C1 segment of cervical spinal cord (tissue), 14 donors: ENCODE data around the gene IQCM.
A peak's percentile ranks its signal among the peaks of the same experiment; 100 is the strongest.
"Not testable (repeated sequence)": the region's sequence is repeated elsewhere in the genome, so short reads cannot be mapped to it uniquely, and the experiment has no call there.

Experiments used
- DNase-seq, 14 donors: peaks; one replicate each; lab custom pipeline; 2025; lab: John Stamatoyannopoulos, UW

Gene IQCM

GRCh38 chr4:149468669-149469068, 347.0 kb downstream of the IQCM start:
- DNase-seq = not testable (repeated sequence)

- DNase-seq = no peak
Measured at GRCh38 chr4:149466446-149466845, 349.2 kb downstream of the IQCM start.

GRCh38 chr4:149465955-149466354, 349.7 kb downstream of the IQCM start:
- no peak for DNase-seq

- DNase-seq = no peak
Measured at GRCh38 chr4:149443537-149443936, 372.1 kb downstream of the IQCM start.

- DNase-seq = no peak
Measured at GRCh38 chr4:149441338-149441737, 374.3 kb downstream of the IQCM start.

- no peak for DNase-seq
Measured at GRCh38 chr4:149426461-149426860, 389.2 kb downstream of the IQCM start.

- peak in 2 of 14 donors; percentile 0 to 14 for DNase-seq
Measured at GRCh38 chr4:149409555-149409962, 406.1 kb downstream of the IQCM start.

GRCh38 chr4:149409146-149409545, 406.5 kb downstream of the IQCM start:
- peak in 7 of 14 donors; percentile 1 to 42 (median 8) for DNase-seq

GRCh38 chr4:149404143-149404542, 411.5 kb downstream of the IQCM start:
- no peak for DNase-seq

- no peak for DNase-seq
Measured at GRCh38 chr4:149403081-149403480, 412.6 kb downstream of the IQCM start.

- no peak for DNase-seq
Measured at GRCh38 chr4:149398993-149399392, 416.6 kb downstream of the IQCM start.

- DNase-seq = no peak
Measured at GRCh38 chr4:149370785-149371420, 444.7 kb downstream of the IQCM start.

GRCh38 chr4:149370002-149370401, 445.6 kb downstream of the IQCM start:
- DNase-seq = no peak

- no peak for DNase-seq
Measured at GRCh38 chr4:149353241-149353640, 462.4 kb downstream of the IQCM start.

- DNase-seq = no peak
Measured at GRCh38 chr4:149349541-149349940, 466.1 kb downstream of the IQCM start.

GRCh38 chr4:149347139-149347538, 468.5 kb downstream of the IQCM start:
- no peak for DNase-seq

- DNase-seq = no peak
Measured at GRCh38 chr4:149345424-149345823, 470.2 kb downstream of the IQCM start.

- DNase-seq = no peak
Measured at GRCh38 chr4:149344436-149344835, 471.2 kb downstream of the IQCM start.

GRCh38 chr4:149343614-149344013, 472.0 kb downstream of the IQCM start:
- DNase-seq = no peak

GRCh38 chr4:149341117-149341516, 474.5 kb downstream of the IQCM start:
- DNase-seq = not testable (repeated sequence)

GRCh38 chr4:149328161-149328560, 487.5 kb downstream of the IQCM start:
- DNase-seq = no peak

- DNase-seq = no peak
Measured at GRCh38 chr4:149322203-149322602, 493.4 kb downstream of the IQCM start.

- no peak for DNase-seq
Measured at GRCh38 chr4:149321438-149321837, 494.2 kb downstream of the IQCM start.

GRCh38 chr4:149311076-149311475, 504.6 kb downstream of the IQCM start:
- no peak for DNase-seq
